Fibroblast of mammary gland (primary cell): ENCODE measurements around the gene GALNT10.
A peak's percentile ranks its signal among the peaks of the same experiment; 100 is the strongest.

Source experiments
- DNase-seq: peaks from one replicate; pipeline ENCODE4 v3.0.0-alpha.2; 2010; ENCODE audit warnings: low read depth
- H3K4me3 ChIP-seq: 2 replicates; pipeline ENCODE4 v1.5.1; 2011; ENCODE audit warnings: low read depth, mild to moderate bottlenecking, low read length, moderate library complexity; ENCODE audit not compliant: control insufficient read depth
- TF ChIP-seq, protein P1 (sequence below): conservative IDR thresholded peaks from 2 replicates; pipeline ENCODE4 v1.5.1; 2011; ENCODE audit warnings: low read depth, low read length, inconsistent platforms; ENCODE audit not compliant: control insufficient read depth, insufficient read depth

The GALNT10 gene

GRCh38 chr5:154220625-154221024, 30.1 kb downstream of the GALNT10 start:
- H3K4me3 ChIP-seq: no peak overlapping the region
- DNase-seq: peak; percentile 83
- TF ChIP-seq, protein P1, sequence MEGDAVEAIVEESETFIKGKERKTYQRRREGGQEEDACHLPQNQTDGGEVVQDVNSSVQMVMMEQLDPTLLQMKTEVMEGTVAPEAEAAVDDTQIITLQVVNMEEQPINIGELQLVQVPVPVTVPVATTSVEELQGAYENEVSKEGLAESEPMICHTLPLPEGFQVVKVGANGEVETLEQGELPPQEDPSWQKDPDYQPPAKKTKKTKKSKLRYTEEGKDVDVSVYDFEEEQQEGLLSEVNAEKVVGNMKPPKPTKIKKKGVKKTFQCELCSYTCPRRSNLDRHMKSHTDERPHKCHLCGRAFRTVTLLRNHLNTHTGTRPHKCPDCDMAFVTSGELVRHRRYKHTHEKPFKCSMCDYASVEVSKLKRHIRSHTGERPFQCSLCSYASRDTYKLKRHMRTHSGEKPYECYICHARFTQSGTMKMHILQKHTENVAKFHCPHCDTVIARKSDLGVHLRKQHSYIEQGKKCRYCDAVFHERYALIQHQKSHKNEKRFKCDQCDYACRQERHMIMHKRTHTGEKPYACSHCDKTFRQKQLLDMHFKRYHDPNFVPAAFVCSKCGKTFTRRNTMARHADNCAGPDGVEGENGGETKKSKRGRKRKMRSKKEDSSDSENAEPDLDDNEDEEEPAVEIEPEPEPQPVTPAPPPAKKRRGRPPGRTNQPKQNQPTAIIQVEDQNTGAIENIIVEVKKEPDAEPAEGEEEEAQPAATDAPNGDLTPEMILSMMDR: no peak

GRCh38 chr5:154221371-154221896, 30.9 kb downstream of the GALNT10 start:
- peak; percentile 84 for DNase-seq
- TF ChIP-seq, protein P1: no peak
- no peak overlapping the region for H3K4me3 ChIP-seq

DNA sequence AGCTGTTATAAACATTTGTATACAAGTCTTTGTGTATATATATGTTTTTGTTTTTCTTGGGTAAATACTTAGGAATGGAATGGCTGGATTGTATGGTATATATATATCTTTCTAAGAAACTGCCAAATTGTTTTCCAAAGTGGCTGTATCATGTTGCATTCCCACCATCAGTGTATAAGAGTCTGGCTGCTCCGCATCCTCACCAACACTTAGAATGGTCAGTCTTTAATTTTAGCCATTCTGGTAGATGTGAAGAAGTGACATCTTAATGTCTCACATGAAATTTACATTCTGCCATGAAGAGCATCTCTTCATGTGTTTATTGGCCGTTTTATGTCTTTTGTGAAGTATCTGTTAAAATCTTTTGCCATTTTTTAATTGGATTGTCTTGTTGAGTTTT, 31.9 kb downstream of the GALNT10 start:
- no peak overlapping the region for H3K4me3 ChIP-seq
- TF ChIP-seq, protein P1: no peak
- no peak for DNase-seq

- DNase-seq: no peak
- TF ChIP-seq, protein P1: no peak
- H3K4me3 ChIP-seq: no peak overlapping the region
Measured at GRCh38 chr5:154223320-154223719, 32.8 kb downstream of the GALNT10 start.

- no peak for DNase-seq
- TF ChIP-seq, protein P1: no peak
- no peak overlapping the region for H3K4me3 ChIP-seq
Measured at GRCh38 chr5:154227090-154227489, 36.6 kb downstream of the GALNT10 start.

- no peak for DNase-seq
- no peak overlapping the region for H3K4me3 ChIP-seq
- TF ChIP-seq, protein P1: no peak
Measured at GRCh38 chr5:154228696-154229095, 38.2 kb downstream of the GALNT10 start.

DNA sequence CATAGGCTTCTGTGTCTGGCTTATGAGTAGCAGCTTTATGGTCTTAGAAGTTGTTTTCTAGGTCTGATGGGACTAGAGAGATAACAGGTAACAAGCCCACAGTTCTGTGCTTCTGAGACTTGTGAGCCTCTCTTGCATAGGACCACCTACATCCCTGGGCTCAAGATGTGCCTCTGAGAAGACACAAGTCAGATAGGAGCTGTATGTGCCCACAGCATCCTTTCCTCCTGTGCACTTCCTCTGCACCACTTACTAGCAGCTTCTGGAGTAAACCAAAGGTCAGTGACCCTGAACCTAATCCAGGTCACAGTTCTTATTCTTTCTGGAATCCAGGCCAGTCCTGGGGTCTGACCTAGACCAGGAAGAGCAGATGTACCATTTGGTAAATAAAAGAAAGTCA, 40.0 kb downstream of the GALNT10 start:
- TF ChIP-seq, protein P1: no peak
- H3K4me3 ChIP-seq: no peak overlapping the region
- DNase-seq: no peak
